ENCODE data around the gene ZGRF1. TPM values are rescaled to one million over a fixed set of nuclear protein-coding genes. Genes with fewer than 3 reads are reported as not detected.
"Not testable (repeated sequence)": the region's sequence is repeated elsewhere in the genome, so short reads cannot be mapped to it uniquely, and the experiment has no call there.

Gene ZGRF1
- total RNA-seq, 2 donors from 2014 or later, result 2.0 to 4.1 TPM

- no peak for ATAC-seq
- DNase-seq, result no peak
- intact Hi-C loops (cut with DNase I, micrococcal nuclease), result no loop called here
These were observed 127.2 kb downstream of the ZGRF1 start for GRCh38 chr4:112509243-112510141.

- ATAC-seq, result no peak
- intact Hi-C loops (cut with DNase I, micrococcal nuclease), result no loop called here
- no peak for DNase-seq
These were observed 128.4 kb downstream of the ZGRF1 start for GRCh38 chr4:112508356-112508755.

GRCh38 chr4:112504807-112505206 lies 131.9 kb downstream of the ZGRF1 start:
- DNase-seq (no peak), ATAC-seq (no peak)
- intact Hi-C loops (cut with DNase I, micrococcal nuclease), result no loop called here

GRCh38 chr4:112502871-112503270 lies 133.8 kb downstream of the ZGRF1 start:
- ATAC-seq, result no peak
- DNase-seq, result no peak
- intact Hi-C loops (cut with DNase I, micrococcal nuclease), result no loop called here

GRCh38 chr4:112492321-112492720 lies 144.4 kb downstream of the ZGRF1 start:
- ATAC-seq (no peak), DNase-seq (no peak)
- intact Hi-C loops (cut with DNase I, micrococcal nuclease), result no loop called here

GRCh38 chr4:112490808-112491207 lies 145.9 kb downstream of the ZGRF1 start:
- intact Hi-C loops (cut with DNase I, micrococcal nuclease), result not testable (repeated sequence)

More at GRCh38 chr4:112490808-112491207, 145.9 kb downstream of the ZGRF1 start:
- ATAC-seq, DNase-seq: not testable (repeated sequence)

Small RNAs within 50 kb of the gene (microRNA-seq; reads per million reads assigned to microRNA genes)
- gene MIR302A (0 to 337 reads per million in 2 donors), gene MIR302B (0 to 241 reads per million in 2 donors), gene MIR302C (0 to 46.2 reads per million in 2 donors), gene MIR302D (0 to 175 reads per million in 2 donors), gene MIR367 (0 reads per million in 2 donors)

Other genes with a start within 250 kb of the ZGRF1 start
- gene NEUROG2, start 120.7 kb downstream of the ZGRF1 start, total RNA-seq, result not detected
- 10 to 100 TPM; 36.8 to 43.4 TPM for gene LARP7, start 234 bp upstream of the ZGRF1 start, total RNA-seq